CD4-positive, CD25-positive, alpha-beta regulatory T cell (primary cell): ENCODE measurements around the gene FCN2. TPM values are rescaled to one million over a fixed set of nuclear protein-coding genes. Genes with fewer than 3 reads are reported as not detected.

Experiments
- ATAC-seq, 2 donors: fragments of 150-1000 bp; cut with Tn5 transposase; one replicate each; pipeline ENCODE4 v1.10.0; 2021; ENCODE audit warnings: low read depth in 2 of 2, moderate number of reproducible peaks in 2 of 2, moderate library complexity in 1 of 2
- DNase-seq, 3 donors: peaks; one replicate each; pipeline versions ENCODE4 v3.0.0 to v3.0.0-alpha.2; 2012 to 2022; ENCODE audit warnings: mixed read lengths in 1 of 3
- H3K27ac ChIP-seq: one replicate; pipeline ENCODE4 v1.7.0; 2013; ENCODE audit warnings: mild to moderate bottlenecking, low read length; ENCODE audit not compliant: insufficient read depth, poor library complexity, severe bottlenecking
- H3K27me3 ChIP-seq: one replicate; pipeline ENCODE4 v1.7.0; 2013; ENCODE audit warnings: low read length; ENCODE audit not compliant: control insufficient read depth, insufficient read depth
- H3K36me3 ChIP-seq: one replicate; pipeline ENCODE4 v1.7.0; 2013; ENCODE audit warnings: mild to moderate bottlenecking, low read length, moderate library complexity; ENCODE audit not compliant: control insufficient read depth, insufficient read depth
- H3K4me1 ChIP-seq: 2 replicates; pipeline ENCODE4 v1.7.0; 2013; ENCODE audit warnings: mild to moderate bottlenecking, low read length; ENCODE audit not compliant: insufficient read depth, control insufficient read depth, poor library complexity, severe bottlenecking
- H3K4me3 ChIP-seq: one replicate; pipeline ENCODE4 v1.7.0; 2013; ENCODE audit warnings: low read depth, mild to moderate bottlenecking, low read length, moderate library complexity
- H3K9me3 ChIP-seq, 2 experiments: 1 replicate in 1 of 2; 2 replicates in 1 of 2; pipeline ENCODE4 v1.7.0; 2013; ENCODE audit warnings: low read length in 2 of 2, mild to moderate bottlenecking in 1 of 2, moderate library complexity in 1 of 2; ENCODE audit not compliant: control insufficient read depth in 2 of 2
- H3K27ac Mint-ChIP-seq, 3 donors: one replicate each; pipeline ENCODE4 v1.8.0; 2020 to 2022; ENCODE audit warnings: mild to moderate bottlenecking in 3 of 3, mixed read lengths in 3 of 3, moderate library complexity in 2 of 3
- H3K27me3 Mint-ChIP-seq: one replicate; pipeline ENCODE4 v1.8.0; 2022; ENCODE audit warnings: mild to moderate bottlenecking, mixed read lengths
- H3K36me3 Mint-ChIP-seq: one replicate; pipeline ENCODE4 v1.8.0; 2020; ENCODE audit warnings: mixed read lengths
- H3K4me1 Mint-ChIP-seq, 4 donors: one replicate each; pipeline ENCODE4 v1.8.0; 2020 to 2022; ENCODE audit warnings: mixed read lengths in 4 of 4, mild to moderate bottlenecking in 1 of 4
- H3K4me3 Mint-ChIP-seq, 4 donors: one replicate each; pipeline ENCODE4 v1.8.0; 2020 to 2022; ENCODE audit warnings: mild to moderate bottlenecking in 4 of 4, mixed read lengths in 4 of 4, moderate library complexity in 3 of 4
- H3K9me3 Mint-ChIP-seq, 7 donors: one replicate each; pipeline ENCODE4 v1.8.0; 2020 to 2022; ENCODE audit warnings: mixed read lengths in 7 of 7, mild to moderate bottlenecking in 3 of 7, moderate library complexity in 2 of 7
- polyA plus RNA-seq, 4 donors: library from polyadenylated mRNA; unstranded; fragments of 300-500 nt; fragmentation: Illumina TruSeq; gene quantifications; one replicate each; pipeline ENCODE4 v1.2.3, GENCODE V29; 2021
- total RNA-seq: library from RNA; stranded (reverse); gene quantifications from one replicate; pipeline ENCODE4 v1.2.3, GENCODE V29; 2022

FCN2 gene
- total and polyA plus RNA-seq, 5 donors from 2014 or later = not detected

- no peak for DNase-seq
Observed at GRCh38 chr9:134913713-134914500, 33.3 kb downstream of the FCN2 start.

GRCh38 chr9:134914501-134914834, 33.9 kb downstream of the FCN2 start:
- H3K27me3 Mint-ChIP-seq = peaks cover 16% of the 10 kb centered on the region

More at GRCh38 chr9:134913713-134914500, 33.3 kb downstream of the FCN2 start:
- Mint-ChIP-seq H3K27me3 (peaks cover 18% of the 10 kb centered on the region), H3K4me3 (no peak overlapping the region), H3K4me1 (no peaks in the 10 kb centered on the region), H3K9me3 (peaks cover 0 to 5% (median 0%) of the 10 kb centered on the region in 7 donors), H3K36me3 (no peaks in the 10 kb centered on the region), H3K27ac (no peak overlapping the region)
- Histone ChIP-seq H3K9me3 (no peaks in the 10 kb centered on the region), H3K27ac (no peak overlapping the region), H3K4me1 (no peaks in the 10 kb centered on the region), H3K4me3 (no peak overlapping the region), H3K27me3 (no peaks in the 10 kb centered on the region), H3K36me3 (no peaks in the 10 kb centered on the region)
- no peak for ATAC-seq

GRCh38 chr9:134915046-134915985, 34.7 kb downstream of the FCN2 start:
- Histone ChIP-seq H3K4me1 (no peaks in the 10 kb centered on the region), H3K4me3 (no peak overlapping the region), H3K9me3 (peaks cover 0 to 10% of the 10 kb centered on the region in 2 experiments), H3K27ac (no peak overlapping the region), H3K36me3 (no peaks in the 10 kb centered on the region), H3K27me3 (no peaks in the 10 kb centered on the region)
- H3K36me3 Mint-ChIP-seq = no peaks in the 10 kb centered on the region
- ATAC-seq (no peak), DNase-seq (no peak)
- peaks cover 0 to 14% (median 0%) of the 10 kb centered on the region in 7 donors for H3K9me3 Mint-ChIP-seq
- H3K27ac Mint-ChIP-seq = no peak overlapping the region
- H3K4me3 Mint-ChIP-seq = no peak overlapping the region
- H3K27me3 Mint-ChIP-seq = peaks cover 13% of the 10 kb centered on the region
- H3K4me1 Mint-ChIP-seq = no peaks in the 10 kb centered on the region

More at GRCh38 chr9:134914501-134914834, 33.9 kb downstream of the FCN2 start:
- Mint-ChIP-seq H3K9me3 (peaks cover 0 to 9% (median 0%) of the 10 kb centered on the region in 7 donors), H3K27ac (no peak overlapping the region), H3K4me3 (no peak overlapping the region), H3K4me1 (no peaks in the 10 kb centered on the region), H3K36me3 (no peaks in the 10 kb centered on the region)
- no peaks in the 10 kb centered on the region for H3K4me1 ChIP-seq
- no peak for DNase-seq
- no peak overlapping the region for H3K4me3 ChIP-seq
- peaks cover 0 to 5% of the 10 kb centered on the region in 2 experiments for H3K9me3 ChIP-seq
- no peaks in the 10 kb centered on the region for H3K27me3 ChIP-seq
- no peak overlapping the region for H3K27ac ChIP-seq
- no peaks in the 10 kb centered on the region for H3K36me3 ChIP-seq
- no peak for ATAC-seq

GRCh38 chr9:134916161-134916665, 35.6 kb downstream of the FCN2 start:
- H3K27ac ChIP-seq = no peak overlapping the region
- H3K4me3 ChIP-seq = no peak overlapping the region
- H3K27me3 ChIP-seq = no peaks in the 10 kb centered on the region
- H3K4me1 ChIP-seq = no peaks in the 10 kb centered on the region
- H3K9me3 ChIP-seq = peaks cover 0 to 10% of the 10 kb centered on the region in 2 experiments
- Mint-ChIP-seq H3K36me3 (no peaks in the 10 kb centered on the region), H3K9me3 (peaks cover 0 to 14% (median 0%) of the 10 kb centered on the region in 7 donors), H3K4me1 (no peaks in the 10 kb centered on the region), H3K4me3 (no peak overlapping the region), H3K27ac (no peak overlapping the region), H3K27me3 (peaks cover 13% of the 10 kb centered on the region)
- H3K36me3 ChIP-seq = no peaks in the 10 kb centered on the region
- no peak for DNase-seq
- ATAC-seq = no peak

- H3K4me3 Mint-ChIP-seq = no peak within 1 kb of the TSS
- no peaks in the 10 kb centered on the region for H3K36me3 ChIP-seq
- no peaks in the 10 kb centered on the region for H3K27me3 ChIP-seq
- no peaks in the 10 kb centered on the region for H3K27me3 Mint-ChIP-seq
- ATAC-seq (no peak), DNase-seq (no peak)
- H3K36me3 Mint-ChIP-seq = no peaks in the 10 kb centered on the region
- H3K4me3 ChIP-seq = no peak within 1 kb of the TSS
- H3K9me3 Mint-ChIP-seq = peaks cover 0 to 14% (median 0%) of the 10 kb centered on the region in 7 donors
- peaks cover 0 to 10% of the 10 kb centered on the region in 2 experiments for H3K9me3 ChIP-seq
- H3K4me1 Mint-ChIP-seq = no peaks in the 10 kb centered on the region
- peak within 1 kb of the TSS in 1 of 3 donors; percentile 38 for H3K27ac Mint-ChIP-seq
- H3K4me1 ChIP-seq = no peaks in the 10 kb centered on the region
- H3K27ac ChIP-seq = no peak within 1 kb of the TSS
Observed at GRCh38 chr9:134917431-134918373, 37.1 kb downstream of the FCN2 start, which contains the start of gene FCN1. Gene FCN1 (minus strand): TSS chr9:134917912. CDS start chr9:134917871, 41 bp downstream.

- Histone ChIP-seq H3K36me3 (no peaks in the 10 kb centered on the region), H3K9me3 (peaks cover 0 to 10% of the 10 kb centered on the region in 2 experiments), H3K27ac (no peak overlapping the region), H3K4me3 (no peak overlapping the region), H3K27me3 (no peaks in the 10 kb centered on the region), H3K4me1 (no peaks in the 10 kb centered on the region)
- Mint-ChIP-seq H3K36me3 (no peaks in the 10 kb centered on the region), H3K27me3 (no peaks in the 10 kb centered on the region), H3K9me3 (peaks cover 0 to 14% (median 0%) of the 10 kb centered on the region in 7 donors), H3K27ac (peak overlapping the region in 1 of 3 donors; percentile 38), H3K4me3 (no peak overlapping the region), H3K4me1 (no peaks in the 10 kb centered on the region)
- no peak for DNase-seq
- no peak for ATAC-seq
Observed at GRCh38 chr9:134918646-134919045, 38.0 kb downstream of the FCN2 start.

- no peak for ATAC-seq
- Mint-ChIP-seq H3K9me3 (peaks cover 0 to 14% (median 0%) of the 10 kb centered on the region in 7 donors), H3K27ac (no peak overlapping the region), H3K4me1 (no peaks in the 10 kb centered on the region), H3K27me3 (no peaks in the 10 kb centered on the region), H3K36me3 (no peaks in the 10 kb centered on the region), H3K4me3 (no peak overlapping the region)
- no peaks in the 10 kb centered on the region for H3K36me3 ChIP-seq
- H3K9me3 ChIP-seq = peaks cover 0 to 10% of the 10 kb centered on the region in 2 experiments
- no peaks in the 10 kb centered on the region for H3K4me1 ChIP-seq
- no peak overlapping the region for H3K27ac ChIP-seq
- no peak overlapping the region for H3K4me3 ChIP-seq
- DNase-seq = no peak
- no peaks in the 10 kb centered on the region for H3K27me3 ChIP-seq
Observed at GRCh38 chr9:134919303-134919702, 38.7 kb downstream of the FCN2 start.
